K562 (cell line): ENCODE measurements around the gene ROS1. TPM values are rescaled to one million over a fixed set of nuclear protein-coding genes. Genes with fewer than 3 reads are reported as not detected.

ENCODE experiments used
- ATAC-seq: fragments of 200-7000 bp; cut with Tn5 transposase; 3 replicates; pipeline ENCODE4 v1.9.1; 2020; ENCODE audit warnings: moderate library complexity
- BruUV-seq: library from RNA; stranded (reverse); fragments of 400-500 nt; replicated peaks from 2 replicates; lab custom pipeline; 2021; lab: Mats Ljungman, UMichigan
- CTCF ChIA-PET: fragments of 300-600 bp; formaldehyde crosslinking; extraction: SDS; loops from one replicate; lab custom pipeline; 2021; ENCODE audit warnings: low intra/inter-chr PET ratio; lab: Yijun Ruan, JAX
- POLR2A ChIA-PET: fragments of 300-600, 350-650 bp; sonication (Branson Sonifier 250); formaldehyde crosslinking; extraction: SDS; loops from one replicate; lab custom pipeline; 2021; ENCODE audit warnings: antibody characterized with exemption, inconsistent platforms; lab: Yijun Ruan, JAX
- DNase-seq, 4 experiments: peaks; one replicate each; pipeline versions ENCODE4 v3.0.0 to v3.0.0-alpha.2; 2011 to 2018; ENCODE audit warnings: low spot score in 3 of 4, mixed read lengths in 3 of 4; ENCODE audit errors: extremely low read depth in 1 of 4
- FAIRE-seq: peaks from 2 replicates; lab custom pipeline; 2011; peaks lifted over from hg19 to GRCh38; lab: Jason Lieb, UNC
- H2AFZ ChIP-seq: 2 replicates; pipeline ENCODE4 v1.6.0; 2011; ENCODE audit warnings: low read depth, low read length, control low read depth, inconsistent platforms
- H3K27ac ChIP-seq: fragments of 200-600 bp; 3 replicates; pipeline ENCODE4 v1.8.0; 2011; ENCODE audit warnings: low read depth, mild to moderate bottlenecking, control low read depth, inconsistent platforms, low read length, moderate library complexity, mixed read lengths; ENCODE audit errors: extremely low read depth
- H3K27me3 ChIP-seq, 2 experiments: fragments of 300-600 bp in 1 of 2; 2 replicates in 1 of 2; 3 replicates in 1 of 2; pipeline versions ENCODE4 v1.6.0 to v1.8.0; 2011; ENCODE audit warnings: inconsistent platforms in 2 of 2, low read length in 2 of 2, mild to moderate bottlenecking in 1 of 2, mixed read lengths in 1 of 2, moderate library complexity in 1 of 2; ENCODE audit not compliant: control insufficient read depth in 2 of 2, insufficient read depth in 2 of 2
- H3K36me3 ChIP-seq: fragments of 300-600 bp; 3 replicates; pipeline ENCODE4 v1.8.0; 2011; ENCODE audit warnings: mild to moderate bottlenecking, low read length, inconsistent platforms; ENCODE audit not compliant: control insufficient read depth, insufficient read depth
- H3K4me1 ChIP-seq, 2 experiments: fragments of 200-600 bp in 1 of 2; replicated peaks in 1 of 2; 2 replicates in 1 of 2; 3 replicates in 1 of 2; pipeline versions ENCODE4 v1.5.1 to v1.8.0; 2011; ENCODE audit warnings: inconsistent platforms in 2 of 2, low read length in 2 of 2, mild to moderate bottlenecking in 1 of 2, mixed read lengths in 1 of 2, moderate library complexity in 1 of 2; ENCODE audit not compliant: control insufficient read depth in 2 of 2, insufficient read depth in 2 of 2
- H3K4me2 ChIP-seq: 2 replicates; pipeline ENCODE4 v1.6.1; 2011; ENCODE audit warnings: low read length, control low read depth, inconsistent platforms, mixed read lengths; ENCODE audit not compliant: insufficient read depth
- H3K4me3 ChIP-seq: fragments of 200-600 bp; sonication (generic), shearing (Covaris generic); 2 replicates; pipeline ENCODE4 v1.5.1; 2016; ENCODE audit warnings: control low read depth, inconsistent platforms
- H3K79me2 ChIP-seq: fragments of 200-600 bp; 3 replicates; pipeline ENCODE4 v1.8.0; 2011; ENCODE audit warnings: low read length, inconsistent platforms; ENCODE audit not compliant: control insufficient read depth, insufficient read depth
- H3K9ac ChIP-seq, 2 experiments: 2 replicates each; pipeline versions ENCODE4 v1.6.0 to v1.6.1; 2011; ENCODE audit warnings: low read depth in 2 of 2, low read length in 2 of 2, control low read depth in 1 of 2, inconsistent platforms in 1 of 2, mild to moderate bottlenecking in 1 of 2, mixed read lengths in 1 of 2; ENCODE audit not compliant: insufficient read depth in 1 of 2
- H3K9me1 ChIP-seq: one replicate; pipeline ENCODE4 v1.6.0; 2011; ENCODE audit warnings: inconsistent platforms, mild to moderate bottlenecking, low read length, moderate library complexity; ENCODE audit not compliant: control insufficient read depth, insufficient read depth
- H3K9me3 ChIP-seq: replicated peaks from 2 replicates; pipeline ENCODE4 v1.5.1; 2011; ENCODE audit warnings: low read depth, low read length, inconsistent platforms; ENCODE audit not compliant: control insufficient read depth, insufficient read depth
- H4K20me1 ChIP-seq: replicated peaks from 2 replicates; pipeline ENCODE4 v1.6.1; 2011; ENCODE audit warnings: low read length, inconsistent platforms, mixed read lengths; ENCODE audit not compliant: control insufficient read depth, insufficient read depth
- CEBPB ChIP-seq: fragments of 450-650 bp; IDR thresholded peaks from 2 replicates; pipeline ENCODE4 v1.6.1; 2016; ENCODE audit warnings: missing genetic modification characterization, missing compliant biosample characterization
- CEBPG ChIP-seq, 3 experiments: fragments of 200-800 bp in 1 of 3; sonication (Bioruptor generic) in 1 of 3; sonication (generic) in 1 of 3; formaldehyde crosslinking in 1 of 3; IDR thresholded peaks in 2 of 3; conservative IDR thresholded peaks in 1 of 3; 2 replicates each; pipeline versions ENCODE4 v1.6.1 to v1.8.0; 2016 to 2022; ENCODE audit warnings: missing compliant biosample characterization in 2 of 3, missing genetic modification characterization in 2 of 3, mild to moderate bottlenecking in 1 of 3, missing genetic modification reagents in 1 of 3
- GATAD2B ChIP-seq: fragments of 450-650 bp; IDR thresholded peaks from 2 replicates; pipeline ENCODE4 v1.6.1; 2017; ENCODE audit warnings: mild to moderate bottlenecking, borderline replicate concordance
- WGBS: fragments of 100-300 bp; shearing (Covaris generic); methylation state at CpG from one replicate; pipeline ENCODE4 v1.1.6; 2016; ENCODE audit warnings: low coverage, mixed read lengths; ENCODE audit not compliant: insufficient coverage; ENCODE audit errors: missing lambda C conversion rate; 5-methylcytosine and 5-hydroxymethylcytosine counted together
- in situ Hi-C: fragments of 300-500 bp; cut with MboI; formaldehyde crosslinking; loops from 4 replicates; pipeline ENCODE4 v1.15.0; 2018; ENCODE audit warnings: inconsistent platforms, mixed read lengths
- intact Hi-C: fragments of 100-400 bp; cut with micrococcal nuclease; formaldehyde crosslinking; loops from 2 replicates; pipeline ENCODE4 v1.14.2; 2022
- polyA plus RNA-seq, 8 experiments: library from polyadenylated mRNA; depleted of rRNA in 4 of 8; stranded (reverse) in 5 of 8; unstranded in 3 of 8; fragments of >200 nt; fragmentation: Nextera tagmentation in 2 of 8; fragmentation: Illumina TruSeq in 1 of 8; extraction: Ambion mirVana in 2 of 8; extraction: Trizol in 1 of 8; gene quantifications; 2 replicates each; pipeline versions ENCODE4 v1.2.1 to v1.2.3, GENCODE V29; 2011 to 2014; ENCODE audit warnings: inconsistent platforms in 1 of 8, missing spikeins in 1 of 8
- total RNA-seq, 7 experiments: library from RNA; depleted of rRNA in 6 of 7; stranded (reverse); fragments of >200 nt in 6 of 7; fragmentation: Illumina TruSeq in 2 of 7; extraction: Trizol in 2 of 7; gene quantifications; 2 replicates each; pipeline versions ENCODE4 v1.2.1 to v1.2.3, GENCODE V29; 2011 to 2021; ENCODE audit warnings: low replicate concordance in 1 of 7

Gene ROS1
- total and polyA plus RNA-seq, 9 of the 15 experiments (the other 6 are each of a cell fraction or from before 2014, with no cell fraction given): under 0.01 to 0.16 (median 0.04) TPM; not detected in 6

DNA sequence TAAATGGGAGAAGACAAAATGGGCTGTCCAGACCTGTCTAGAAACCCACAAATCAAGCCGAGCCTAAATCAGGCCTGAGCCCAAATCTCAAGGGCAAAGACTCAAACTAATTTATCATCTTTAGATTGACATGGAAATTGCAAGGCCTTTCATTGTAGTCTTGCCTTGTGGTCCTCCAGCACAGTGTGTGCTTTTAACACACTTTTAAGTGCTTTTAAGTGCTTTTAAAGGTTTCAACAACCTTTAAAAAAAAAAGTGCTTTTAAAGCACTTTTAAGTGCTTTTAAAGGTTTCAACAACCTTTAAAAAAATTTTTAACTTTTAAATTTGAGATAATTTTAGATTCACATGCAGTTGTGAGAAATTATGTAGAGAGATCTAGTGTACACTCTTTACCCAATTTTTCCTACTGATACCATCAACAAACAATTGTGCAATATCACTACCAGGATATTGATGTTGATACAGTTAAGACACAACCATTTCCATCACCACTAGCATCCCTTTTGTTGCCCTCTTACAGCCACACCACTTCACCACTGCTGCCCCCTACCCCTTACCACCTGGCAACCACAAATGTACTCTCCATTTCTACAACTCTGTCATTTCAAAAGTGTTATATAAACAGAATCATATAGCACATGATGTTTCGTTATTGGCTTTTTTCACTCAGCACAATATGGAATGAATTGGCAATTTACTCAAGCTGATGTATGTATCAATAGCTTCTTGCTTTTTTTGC, 33.6 kb upstream of the ROS1 start:
- BruUV-seq: no TSS peak
- H3K4me1 ChIP-seq: no peaks in the 10 kb centered on the region
- in situ Hi-C loops: loop anchor here (10.0 kb wide), 1 partner anchor 95 kb away; no protein-coding TSS in a partner anchor
- peaks cover 0 to 2% of the 10 kb centered on the region in 2 experiments; a peak in 1 of 5 replicates for H3K27me3 ChIP-seq
- no peak for DNase-seq
- no peak for ATAC-seq
- TF ChIP-seq CEBPB (tag): 0 out of 2 replicates have a peak, but pooled peaks have one; percentile 22
- TF ChIP-seq GATAD2B: no peak
- no peak for TF ChIP-seq CEBPG (CRISPR knock-in tag; IDR thresholded peaks at IDR 0.05)
- 0 out of 4 replicates have a peak, but pooled peaks of 1 of the 2 experiments have one; percentile 17 for TF ChIP-seq CEBPG (tag; conservative IDR thresholded peaks at IDR 0.05 in 1 of 2, IDR thresholded peaks at IDR 0.05 in 1 of 2)
- TF ChIP-seq, all 486 proteins: peak for 2
- Histone ChIP-seq H3K36me3 (no peaks in the 10 kb centered on the region), H3K4me3 (no peak overlapping the region), H3K27ac (no peak overlapping the region), H3K79me2 (no peaks in the 10 kb centered on the region), H3K9ac (no peak overlapping the region), H4K20me1 (no peaks in the 10 kb centered on the region), H3K4me2 (no peak overlapping the region), H3K9me1 (no peaks in the 10 kb centered on the region), H2AFZ (no peak overlapping the region), H3K9me3 (no peaks in the 10 kb centered on the region)
- FAIRE-seq: no peak
- 0% methylated on average over 2 of the region's 2 CpGs for WGBS
- POLR2A ChIA-PET: no interaction called here
- CTCF ChIA-PET: no interaction called here
- intact Hi-C loops: loop anchor here (10.0 kb wide), 1 partner anchor 315 kb away; no protein-coding TSS in a partner anchor
